Panc1 (cell line): ENCODE data around the gene LDAF1. TPM values are rescaled to one million over a fixed set of nuclear protein-coding genes. Genes with fewer than 3 reads are reported as not detected.

Source experiments
- ATAC-seq: fragments of 200-7000 bp; cut with Tn5 transposase; 2 replicates; pipeline ENCODE4 v1.9.1; 2020; ENCODE audit warnings: mild to moderate bottlenecking, moderate library complexity
- BruUV-seq: library from RNA; stranded (reverse); fragments of 400-500 nt; replicated peaks from 2 replicates; lab custom pipeline; 2021; lab: Mats Ljungman, UMichigan
- CTCF ChIA-PET: fragments of 300-600 bp; sonication (Branson Sonifier 250); formaldehyde crosslinking; loops from one replicate; lab custom pipeline; 2022; ENCODE audit warnings: antibody characterized with exemption; lab: Charles Lee
- POLR2A ChIA-PET: fragments of 300-600 bp; sonication (Branson Sonifier 250); formaldehyde crosslinking; loops from one replicate; lab custom pipeline; 2022; ENCODE audit warnings: antibody characterized with exemption; lab: Charles Lee
- DNase-seq: peaks from one replicate; pipeline ENCODE4 v3.0.0-alpha.2; 2010; ENCODE audit warnings: low read depth, low spot score
- H3K27ac ChIP-seq: 2 replicates; pipeline ENCODE4 v1.5.1; 2011; ENCODE audit warnings: mild to moderate bottlenecking, low read length, inconsistent platforms
- H3K27me3 ChIP-seq: fragments of 200-500 bp; sonication (Bioruptor generic); 2 replicates; pipeline ENCODE4 v1.6.0; 2014; ENCODE audit warnings: low read length, inconsistent platforms; ENCODE audit not compliant: control insufficient read depth, insufficient read depth
- H3K36me3 ChIP-seq: fragments of 200-500 bp; sonication (Bioruptor generic); 2 replicates; pipeline ENCODE4 v1.5.1; 2014; ENCODE audit warnings: inconsistent platforms, mild to moderate bottlenecking, low read length, moderate library complexity; ENCODE audit not compliant: control insufficient read depth, insufficient read depth
- H3K4me1 ChIP-seq: 2 replicates; pipeline ENCODE4 v1.5.1; 2011; ENCODE audit warnings: inconsistent platforms, mild to moderate bottlenecking, low read length, moderate library complexity; ENCODE audit not compliant: control insufficient read depth, insufficient read depth
- H3K4me3 ChIP-seq, 2 experiments: 2 replicates each; pipeline ENCODE4 v1.5.1; 2011 to 2012; ENCODE audit warnings: low read depth in 2 of 2, low read length in 2 of 2, mild to moderate bottlenecking in 2 of 2, inconsistent platforms in 1 of 2, moderate library complexity in 1 of 2
- H3K9me3 ChIP-seq: fragments of 200-500 bp; sonication (Bioruptor generic); 2 replicates; pipeline ENCODE4 v1.5.1; 2014; ENCODE audit warnings: low read depth, mild to moderate bottlenecking, inconsistent platforms, low read length, moderate library complexity; ENCODE audit not compliant: control insufficient read depth, insufficient read depth
- POLR2AphosphoS5 ChIP-seq: IDR thresholded peaks from 2 replicates; pipeline ENCODE4 v1.6.1; 2012; ENCODE audit warnings: mild to moderate bottlenecking, low read depth, low read length, moderate library complexity
- SIN3A ChIP-seq: IDR thresholded peaks from 2 replicates; pipeline ENCODE4 v1.6.1; 2012; ENCODE audit warnings: low read depth, mild to moderate bottlenecking, low read length, moderate library complexity, borderline replicate concordance; ENCODE audit not compliant: insufficient read depth
- TCF7L2 ChIP-seq: IDR thresholded peaks from 2 replicates; pipeline ENCODE4 v1.6.1; 2011; ENCODE audit warnings: mild to moderate bottlenecking, low read depth, low read length, inconsistent platforms
- in situ Hi-C: cut with HindIII; loops from 2 replicates; pipeline ENCODE4 v1.10.0; 2016; ENCODE audit warnings: low sequenced_read_pairs, low pct_unique_long_range_greater_than_20kb
- intact Hi-C: fragments of 100-400 bp; cut with micrococcal nuclease; formaldehyde crosslinking; loops from one replicate; pipeline ENCODE4 v1.10.0; 2022; ENCODE audit not compliant: unreplicated experiment
- total RNA-seq: library from RNA; stranded (reverse); gene quantifications from one replicate; pipeline ENCODE4 v1.2.1, GENCODE V29; 2021; ENCODE audit not compliant: unreplicated experiment
- TF ChIP-seq, protein P1 (sequence below), 2 experiments: IDR thresholded peaks; 2 replicates each; pipeline ENCODE4 v1.6.1; 2011 to 2012; ENCODE audit warnings: low read depth in 2 of 2, control low read depth in 1 of 2, low read length in 1 of 2, mild to moderate bottlenecking in 1 of 2, moderate library complexity in 1 of 2; ENCODE audit not compliant: insufficient read depth in 1 of 2
- TF ChIP-seq, protein P2 (sequence below): fragments of 450-650 bp; IDR thresholded peaks from 2 replicates; pipeline ENCODE4 v1.5.1; 2017; ENCODE audit warnings: mild to moderate bottlenecking

LDAF1 gene
- total RNA-seq, 1 experiment from 2014 or later, result 15.2 TPM

DNA sequence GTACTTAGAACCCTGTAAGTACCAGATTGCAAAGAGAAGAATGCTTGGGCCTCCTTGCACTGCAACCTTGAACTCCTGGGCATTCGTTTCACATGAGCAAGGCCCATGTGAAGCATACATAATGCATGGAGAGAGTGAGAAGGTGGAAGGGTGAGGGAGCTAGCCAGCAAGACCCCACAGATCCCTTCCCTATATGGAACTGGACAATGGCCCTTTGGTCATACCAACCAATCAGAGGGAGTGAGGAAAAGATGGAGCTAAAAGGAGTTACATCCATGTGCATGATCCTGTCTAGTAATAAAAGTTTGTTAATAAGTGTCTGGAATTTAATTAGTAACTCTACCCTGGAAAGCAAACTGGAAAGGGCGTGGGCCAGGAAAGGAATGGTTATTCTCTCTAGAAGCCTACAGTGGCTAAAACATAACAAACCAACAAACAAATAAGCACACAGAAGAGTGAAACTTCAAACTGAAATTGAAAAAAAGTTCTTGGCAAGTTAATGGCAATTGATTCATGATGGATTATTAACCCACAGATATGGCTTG is 37.4 kb upstream of the LDAF1 start:
- H3K4me1 ChIP-seq, result no peaks in the 10 kb centered on the region
- ATAC-seq, result no peak
- intact Hi-C loops, result no loop called here
- CTCF ChIA-PET, result no interaction called here
- H3K36me3 ChIP-seq, result no peaks in the 10 kb centered on the region
- BruUV-seq, result no TSS peak
- POLR2A ChIA-PET, result no interaction called here
- peaks cover under 1% of the 10 kb centered on the region; the same call in 1 of the 2 replicates for H3K27me3 ChIP-seq
- H3K9me3 ChIP-seq, result no peaks in the 10 kb centered on the region
- no peak for DNase-seq
- in situ Hi-C loops, result no loop called here
- H3K27ac ChIP-seq, result no peak overlapping the region
- no peak for TF ChIP-seq POLR2AphosphoS5
- TF ChIP-seq TCF7L2, result no peak
- H3K4me3 ChIP-seq, result no peak overlapping the region

DNA sequence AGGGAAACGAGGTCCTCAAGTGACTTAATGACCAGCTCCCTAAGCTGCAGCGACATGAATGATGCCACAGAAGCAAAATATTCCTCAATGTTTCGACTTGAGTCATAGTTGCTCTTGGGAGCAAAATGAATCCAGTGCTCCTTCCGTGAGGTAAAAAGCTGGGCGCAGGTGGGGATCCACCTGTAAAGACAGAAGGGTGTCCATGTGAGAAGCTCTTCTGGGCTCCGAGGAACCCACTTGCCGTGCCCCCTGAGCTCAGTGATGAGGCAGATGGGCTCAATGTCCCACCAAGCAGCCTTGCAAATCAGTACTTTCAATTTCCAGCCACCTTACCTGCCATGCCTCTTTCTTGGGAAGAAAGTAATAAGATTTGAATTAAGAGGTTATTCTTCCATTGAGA is 33.3 kb upstream of the LDAF1 start:
- DNase-seq, result no peak
- no peaks in the 10 kb centered on the region for H3K36me3 ChIP-seq
- H3K27me3 ChIP-seq, result peaks cover 6% of the 10 kb centered on the region; the same call in 1 of the 2 replicates
- TF ChIP-seq POLR2AphosphoS5, result no peak
- TF ChIP-seq, protein P1, sequence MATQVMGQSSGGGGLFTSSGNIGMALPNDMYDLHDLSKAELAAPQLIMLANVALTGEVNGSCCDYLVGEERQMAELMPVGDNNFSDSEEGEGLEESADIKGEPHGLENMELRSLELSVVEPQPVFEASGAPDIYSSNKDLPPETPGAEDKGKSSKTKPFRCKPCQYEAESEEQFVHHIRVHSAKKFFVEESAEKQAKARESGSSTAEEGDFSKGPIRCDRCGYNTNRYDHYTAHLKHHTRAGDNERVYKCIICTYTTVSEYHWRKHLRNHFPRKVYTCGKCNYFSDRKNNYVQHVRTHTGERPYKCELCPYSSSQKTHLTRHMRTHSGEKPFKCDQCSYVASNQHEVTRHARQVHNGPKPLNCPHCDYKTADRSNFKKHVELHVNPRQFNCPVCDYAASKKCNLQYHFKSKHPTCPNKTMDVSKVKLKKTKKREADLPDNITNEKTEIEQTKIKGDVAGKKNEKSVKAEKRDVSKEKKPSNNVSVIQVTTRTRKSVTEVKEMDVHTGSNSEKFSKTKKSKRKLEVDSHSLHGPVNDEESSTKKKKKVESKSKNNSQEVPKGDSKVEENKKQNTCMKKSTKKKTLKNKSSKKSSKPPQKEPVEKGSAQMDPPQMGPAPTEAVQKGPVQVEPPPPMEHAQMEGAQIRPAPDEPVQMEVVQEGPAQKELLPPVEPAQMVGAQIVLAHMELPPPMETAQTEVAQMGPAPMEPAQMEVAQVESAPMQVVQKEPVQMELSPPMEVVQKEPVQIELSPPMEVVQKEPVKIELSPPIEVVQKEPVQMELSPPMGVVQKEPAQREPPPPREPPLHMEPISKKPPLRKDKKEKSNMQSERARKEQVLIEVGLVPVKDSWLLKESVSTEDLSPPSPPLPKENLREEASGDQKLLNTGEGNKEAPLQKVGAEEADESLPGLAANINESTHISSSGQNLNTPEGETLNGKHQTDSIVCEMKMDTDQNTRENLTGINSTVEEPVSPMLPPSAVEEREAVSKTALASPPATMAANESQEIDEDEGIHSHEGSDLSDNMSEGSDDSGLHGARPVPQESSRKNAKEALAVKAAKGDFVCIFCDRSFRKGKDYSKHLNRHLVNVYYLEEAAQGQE (IDR thresholded peaks at IDR 0.05; ENCODE audit: insufficient read depth in 1 of 2, low read depth in 2 of 2, low read length in 1 of 2), result no peak
- TF ChIP-seq SIN3A, result no peak
- TF ChIP-seq, protein P2, sequence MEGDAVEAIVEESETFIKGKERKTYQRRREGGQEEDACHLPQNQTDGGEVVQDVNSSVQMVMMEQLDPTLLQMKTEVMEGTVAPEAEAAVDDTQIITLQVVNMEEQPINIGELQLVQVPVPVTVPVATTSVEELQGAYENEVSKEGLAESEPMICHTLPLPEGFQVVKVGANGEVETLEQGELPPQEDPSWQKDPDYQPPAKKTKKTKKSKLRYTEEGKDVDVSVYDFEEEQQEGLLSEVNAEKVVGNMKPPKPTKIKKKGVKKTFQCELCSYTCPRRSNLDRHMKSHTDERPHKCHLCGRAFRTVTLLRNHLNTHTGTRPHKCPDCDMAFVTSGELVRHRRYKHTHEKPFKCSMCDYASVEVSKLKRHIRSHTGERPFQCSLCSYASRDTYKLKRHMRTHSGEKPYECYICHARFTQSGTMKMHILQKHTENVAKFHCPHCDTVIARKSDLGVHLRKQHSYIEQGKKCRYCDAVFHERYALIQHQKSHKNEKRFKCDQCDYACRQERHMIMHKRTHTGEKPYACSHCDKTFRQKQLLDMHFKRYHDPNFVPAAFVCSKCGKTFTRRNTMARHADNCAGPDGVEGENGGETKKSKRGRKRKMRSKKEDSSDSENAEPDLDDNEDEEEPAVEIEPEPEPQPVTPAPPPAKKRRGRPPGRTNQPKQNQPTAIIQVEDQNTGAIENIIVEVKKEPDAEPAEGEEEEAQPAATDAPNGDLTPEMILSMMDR, result no peak
- TF ChIP-seq TCF7L2, result no peak
- H3K9me3 ChIP-seq, result no peaks in the 10 kb centered on the region
- no peaks in the 10 kb centered on the region for H3K4me1 ChIP-seq
- H3K4me3 ChIP-seq, result no peak overlapping the region
- ChIA-PET POLR2A (no interaction called here), CTCF (interaction anchor here (0.5 kb wide), 1 partner anchor 21 kb away, joined by 3 read pairs; no protein-coding TSS in a partner anchor)
- no TSS peak for BruUV-seq
- no peak for ATAC-seq
- no peak overlapping the region for H3K27ac ChIP-seq
- in situ Hi-C loops (no loop called here), intact Hi-C loops (no loop called here)

DNA sequence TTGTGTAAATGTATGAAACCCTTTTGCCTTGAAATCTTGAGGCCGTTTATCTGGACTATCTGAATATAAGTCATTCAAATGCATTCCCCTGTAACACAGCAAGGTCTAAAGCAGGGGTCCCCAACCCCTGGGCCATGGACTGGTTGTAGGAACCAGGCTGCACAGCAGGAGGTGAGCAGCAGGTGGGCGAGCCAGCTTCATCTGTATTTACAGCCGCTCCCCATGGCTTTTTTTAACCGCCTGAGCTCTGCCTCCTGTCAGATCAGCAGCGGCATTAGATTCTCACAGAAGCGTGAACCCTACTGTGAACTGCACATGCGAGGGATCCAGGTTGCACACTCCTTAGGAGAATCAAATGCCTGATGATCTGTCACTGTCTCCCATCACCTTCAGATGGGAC is 32.0 kb upstream of the LDAF1 start:
- no peak for TF ChIP-seq TCF7L2
- TF ChIP-seq, protein P2, result no peak
- no peaks in the 10 kb centered on the region for H3K4me1 ChIP-seq
- no peak overlapping the region for H3K27ac ChIP-seq
- ATAC-seq (no peak), DNase-seq (no peak)
- no peak overlapping the region for H3K4me3 ChIP-seq
- H3K9me3 ChIP-seq, result no peaks in the 10 kb centered on the region
- BruUV-seq, result no TSS peak
- in situ Hi-C loops (no loop called here), intact Hi-C loops (no loop called here)
- H3K27me3 ChIP-seq, result peaks cover 13% of the 10 kb centered on the region; the same call in 1 of the 2 replicates
- CTCF ChIA-PET, result no interaction called here
- POLR2A ChIA-PET, result no interaction called here
- no peaks in the 10 kb centered on the region for H3K36me3 ChIP-seq
